ENCODE data around the gene ATP1B1. TPM values are rescaled to one million over a fixed set of nuclear protein-coding genes. Genes with fewer than 3 reads are reported as not detected.
A peak's percentile ranks its signal among the peaks of the same experiment; 100 is the strongest.

Gene ATP1B1
- total and polyA plus RNA-seq, 2 of the 13 experiments (the other 11 are each of a cell fraction or from before 2014, with no cell fraction given) = 134 to 135 TPM

DNA sequence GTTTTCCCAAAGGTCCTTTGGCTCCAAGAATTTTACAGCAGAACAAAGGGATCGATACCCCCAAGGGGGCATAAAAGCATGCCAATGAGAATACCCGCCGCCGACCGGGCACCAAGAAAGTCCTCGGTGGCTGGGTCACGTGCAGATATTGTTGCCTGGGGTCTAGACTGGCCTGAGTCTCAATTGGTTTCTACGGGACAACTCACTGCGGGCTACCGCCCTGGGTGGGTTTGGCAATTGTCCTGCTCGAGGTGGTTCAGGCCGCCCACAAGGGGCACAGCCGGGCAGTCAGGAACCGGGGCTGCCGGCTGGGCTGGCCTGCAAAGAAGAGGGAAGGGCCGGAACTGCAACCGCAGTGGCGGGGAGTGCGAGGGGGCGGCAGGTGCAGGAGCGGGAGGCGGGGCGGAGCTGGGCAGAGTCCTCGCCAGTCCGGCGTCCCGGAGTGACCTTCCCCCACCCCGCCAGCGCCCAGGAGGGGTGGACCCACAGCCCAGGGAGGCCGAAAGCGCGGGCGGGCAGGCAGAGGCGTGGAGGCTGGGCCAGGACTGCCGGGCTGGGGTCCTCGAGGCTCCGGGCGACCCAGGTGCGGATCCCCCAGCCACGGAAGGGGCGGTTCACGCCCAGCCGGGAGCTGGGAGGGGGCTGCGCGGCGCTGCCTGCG is 926 bp upstream of the ATP1B1 start (continued):
- TF ChIP-seq, protein P1, sequence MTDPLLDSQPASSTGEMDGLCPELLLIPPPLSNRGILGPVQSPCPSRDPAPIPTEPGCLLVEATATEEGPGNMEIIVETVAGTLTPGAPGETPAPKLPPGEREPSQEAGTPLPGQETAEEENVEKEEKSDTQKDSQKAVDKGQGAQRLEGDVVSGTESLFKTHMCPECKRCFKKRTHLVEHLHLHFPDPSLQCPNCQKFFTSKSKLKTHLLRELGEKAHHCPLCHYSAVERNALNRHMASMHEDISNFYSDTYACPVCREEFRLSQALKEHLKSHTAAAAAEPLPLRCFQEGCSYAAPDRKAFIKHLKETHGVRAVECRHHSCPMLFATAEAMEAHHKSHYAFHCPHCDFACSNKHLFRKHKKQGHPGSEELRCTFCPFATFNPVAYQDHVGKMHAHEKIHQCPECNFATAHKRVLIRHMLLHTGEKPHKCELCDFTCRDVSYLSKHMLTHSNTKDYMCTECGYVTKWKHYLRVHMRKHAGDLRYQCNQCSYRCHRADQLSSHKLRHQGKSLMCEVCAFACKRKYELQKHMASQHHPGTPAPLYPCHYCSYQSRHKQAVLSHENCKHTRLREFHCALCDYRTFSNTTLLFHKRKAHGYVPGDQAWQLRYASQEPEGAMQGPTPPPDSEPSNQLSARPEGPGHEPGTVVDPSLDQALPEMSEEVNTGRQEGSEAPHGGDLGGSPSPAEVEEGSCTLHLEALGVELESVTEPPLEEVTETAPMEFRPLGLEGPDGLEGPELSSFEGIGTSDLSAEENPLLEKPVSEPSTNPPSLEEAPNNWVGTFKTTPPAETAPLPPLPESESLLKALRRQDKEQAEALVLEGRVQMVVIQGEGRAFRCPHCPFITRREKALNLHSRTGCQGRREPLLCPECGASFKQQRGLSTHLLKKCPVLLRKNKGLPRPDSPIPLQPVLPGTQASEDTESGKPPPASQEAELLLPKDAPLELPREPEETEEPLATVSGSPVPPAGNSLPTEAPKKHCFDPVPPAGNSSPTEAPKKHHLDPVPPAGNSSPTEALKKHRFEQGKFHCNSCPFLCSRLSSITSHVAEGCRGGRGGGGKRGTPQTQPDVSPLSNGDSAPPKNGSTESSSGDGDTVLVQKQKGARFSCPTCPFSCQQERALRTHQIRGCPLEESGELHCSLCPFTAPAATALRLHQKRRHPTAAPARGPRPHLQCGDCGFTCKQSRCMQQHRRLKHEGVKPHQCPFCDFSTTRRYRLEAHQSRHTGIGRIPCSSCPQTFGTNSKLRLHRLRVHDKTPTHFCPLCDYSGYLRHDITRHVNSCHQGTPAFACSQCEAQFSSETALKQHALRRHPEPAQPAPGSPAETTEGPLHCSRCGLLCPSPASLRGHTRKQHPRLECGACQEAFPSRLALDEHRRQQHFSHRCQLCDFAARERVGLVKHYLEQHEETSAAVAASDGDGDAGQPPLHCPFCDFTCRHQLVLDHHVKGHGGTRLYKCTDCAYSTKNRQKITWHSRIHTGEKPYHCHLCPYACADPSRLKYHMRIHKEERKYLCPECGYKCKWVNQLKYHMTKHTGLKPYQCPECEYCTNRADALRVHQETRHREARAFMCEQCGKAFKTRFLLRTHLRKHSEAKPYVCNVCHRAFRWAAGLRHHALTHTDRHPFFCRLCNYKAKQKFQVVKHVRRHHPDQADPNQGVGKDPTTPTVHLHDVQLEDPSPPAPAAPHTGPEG (CRISPR knock-in tag; IDR thresholded peaks at IDR 0.05) = peak; percentile 82
- TF ChIP-seq MED13 (CRISPR knock-in tag; IDR thresholded peaks at IDR 0.05) (peak; percentile 92), KMT2A (CRISPR knock-in tag; IDR thresholded peaks at IDR 0.05) (peak; percentile 64), ZNF709 (CRISPR knock-in tag; IDR thresholded peaks at IDR 0.05) (peak; percentile 6), ZSCAN25 (CRISPR knock-in tag; IDR thresholded peaks at IDR 0.05) (peak; percentile 77; the same call in 1 of the 2 replicates), MED1 (CRISPR knock-in tag; IDR thresholded peaks at IDR 0.05) (peak; percentile 91), HNF4A (CRISPR knock-in tag; IDR thresholded peaks at IDR 0.05) (peak; percentile 93), ETV5 (CRISPR knock-in tag; IDR thresholded peaks at IDR 0.05; ENCODE audit: borderline replicate concordance) (peak; percentile 98), PITX1 (CRISPR knock-in tag; IDR thresholded peaks at IDR 0.05) (peak; percentile 14; the same call in 1 of the 2 replicates), HNRNPUL1 (IDR thresholded peaks at IDR 0.05; ENCODE audit: low read depth, low read length) (peak; percentile 69), ZNF674 (CRISPR knock-in tag; IDR thresholded peaks at IDR 0.05; ENCODE audit: low read depth) (no peak), POLR2A (IDR thresholded peaks at IDR 0.05; ENCODE audit: insufficient read depth in 1 of 2, low read depth in 2 of 2, low read length in 2 of 2) (no peak)
- TF ChIP-seq, protein P2, sequence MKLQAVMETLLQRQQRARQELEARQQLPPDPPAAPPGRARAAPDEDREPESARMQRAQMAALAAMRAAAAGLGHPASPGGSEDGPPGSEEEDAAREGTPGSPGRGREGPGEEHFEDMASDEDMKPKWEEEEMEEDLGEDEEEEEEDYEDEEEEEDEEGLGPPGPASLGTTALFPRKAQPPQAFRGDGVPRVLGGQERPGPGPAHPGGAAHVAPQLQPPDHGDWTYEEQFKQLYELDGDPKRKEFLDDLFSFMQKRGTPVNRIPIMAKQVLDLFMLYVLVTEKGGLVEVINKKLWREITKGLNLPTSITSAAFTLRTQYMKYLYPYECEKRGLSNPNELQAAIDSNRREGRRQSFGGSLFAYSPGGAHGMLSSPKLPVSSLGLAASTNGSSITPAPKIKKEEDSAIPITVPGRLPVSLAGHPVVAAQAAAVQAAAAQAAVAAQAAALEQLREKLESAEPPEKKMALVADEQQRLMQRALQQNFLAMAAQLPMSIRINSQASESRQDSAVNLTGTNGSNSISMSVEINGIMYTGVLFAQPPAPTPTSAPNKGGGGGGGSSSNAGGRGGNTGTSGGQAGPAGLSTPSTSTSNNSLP (IDR thresholded peaks at IDR 0.05; ENCODE audit: low read depth, low read length) = no peak
- TF ChIP-seq, protein P3, sequence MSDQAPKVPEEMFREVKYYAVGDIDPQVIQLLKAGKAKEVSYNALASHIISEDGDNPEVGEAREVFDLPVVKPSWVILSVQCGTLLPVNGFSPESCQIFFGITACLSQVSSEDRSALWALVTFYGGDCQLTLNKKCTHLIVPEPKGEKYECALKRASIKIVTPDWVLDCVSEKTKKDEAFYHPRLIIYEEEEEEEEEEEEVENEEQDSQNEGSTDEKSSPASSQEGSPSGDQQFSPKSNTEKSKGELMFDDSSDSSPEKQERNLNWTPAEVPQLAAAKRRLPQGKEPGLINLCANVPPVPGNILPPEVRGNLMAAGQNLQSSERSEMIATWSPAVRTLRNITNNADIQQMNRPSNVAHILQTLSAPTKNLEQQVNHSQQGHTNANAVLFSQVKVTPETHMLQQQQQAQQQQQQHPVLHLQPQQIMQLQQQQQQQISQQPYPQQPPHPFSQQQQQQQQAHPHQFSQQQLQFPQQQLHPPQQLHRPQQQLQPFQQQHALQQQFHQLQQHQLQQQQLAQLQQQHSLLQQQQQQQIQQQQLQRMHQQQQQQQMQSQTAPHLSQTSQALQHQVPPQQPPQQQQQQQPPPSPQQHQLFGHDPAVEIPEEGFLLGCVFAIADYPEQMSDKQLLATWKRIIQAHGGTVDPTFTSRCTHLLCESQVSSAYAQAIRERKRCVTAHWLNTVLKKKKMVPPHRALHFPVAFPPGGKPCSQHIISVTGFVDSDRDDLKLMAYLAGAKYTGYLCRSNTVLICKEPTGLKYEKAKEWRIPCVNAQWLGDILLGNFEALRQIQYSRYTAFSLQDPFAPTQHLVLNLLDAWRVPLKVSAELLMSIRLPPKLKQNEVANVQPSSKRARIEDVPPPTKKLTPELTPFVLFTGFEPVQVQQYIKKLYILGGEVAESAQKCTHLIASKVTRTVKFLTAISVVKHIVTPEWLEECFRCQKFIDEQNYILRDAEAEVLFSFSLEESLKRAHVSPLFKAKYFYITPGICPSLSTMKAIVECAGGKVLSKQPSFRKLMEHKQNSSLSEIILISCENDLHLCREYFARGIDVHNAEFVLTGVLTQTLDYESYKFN (CRISPR knock-in tag; conservative IDR thresholded peaks at IDR 0.05) = peak; percentile 86
- TF ChIP-seq, protein P4, sequence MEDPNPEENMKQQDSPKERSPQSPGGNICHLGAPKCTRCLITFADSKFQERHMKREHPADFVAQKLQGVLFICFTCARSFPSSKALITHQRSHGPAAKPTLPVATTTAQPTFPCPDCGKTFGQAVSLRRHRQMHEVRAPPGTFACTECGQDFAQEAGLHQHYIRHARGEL (CRISPR knock-in tag; IDR thresholded peaks at IDR 0.05) = no peak
- TF ChIP-seq, protein P5, sequence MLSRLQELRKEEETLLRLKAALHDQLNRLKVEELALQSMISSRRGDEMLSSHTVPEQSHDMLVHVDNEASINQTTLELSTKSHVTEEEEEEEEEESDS (CRISPR knock-in tag; IDR thresholded peaks at IDR 0.05; ENCODE audit: borderline replicate concordance) = no peak; the same call in 1 of the 2 replicates
